Panc1 (cell line): ENCODE results near the gene PRKD2. TPM values are rescaled to one million over a fixed set of nuclear protein-coding genes. Genes with fewer than 3 reads are reported as not detected.
A peak's percentile ranks its signal among the peaks of the same experiment; 100 is the strongest.

Experiments
- ATAC-seq: fragments of 200-7000 bp; cut with Tn5 transposase; 2 replicates; pipeline ENCODE4 v1.9.1; 2020; ENCODE audit warnings: mild to moderate bottlenecking, moderate library complexity
- BruUV-seq: library from RNA; stranded (reverse); fragments of 400-500 nt; replicated peaks from 2 replicates; lab custom pipeline; 2021; lab: Mats Ljungman, UMichigan
- CTCF ChIA-PET: fragments of 300-600 bp; sonication (Branson Sonifier 250); formaldehyde crosslinking; loops from one replicate; lab custom pipeline; 2022; ENCODE audit warnings: antibody characterized with exemption; lab: Charles Lee
- POLR2A ChIA-PET: fragments of 300-600 bp; sonication (Branson Sonifier 250); formaldehyde crosslinking; loops from one replicate; lab custom pipeline; 2022; ENCODE audit warnings: antibody characterized with exemption; lab: Charles Lee
- DNase-seq: peaks from one replicate; pipeline ENCODE4 v3.0.0-alpha.2; 2010; ENCODE audit warnings: low read depth, low spot score
- H3K27ac ChIP-seq: 2 replicates; pipeline ENCODE4 v1.5.1; 2011; ENCODE audit warnings: mild to moderate bottlenecking, low read length, inconsistent platforms
- H3K27me3 ChIP-seq: fragments of 200-500 bp; sonication (Bioruptor generic); 2 replicates; pipeline ENCODE4 v1.6.0; 2014; ENCODE audit warnings: low read length, inconsistent platforms; ENCODE audit not compliant: control insufficient read depth, insufficient read depth
- H3K36me3 ChIP-seq: fragments of 200-500 bp; sonication (Bioruptor generic); 2 replicates; pipeline ENCODE4 v1.5.1; 2014; ENCODE audit warnings: inconsistent platforms, mild to moderate bottlenecking, low read length, moderate library complexity; ENCODE audit not compliant: control insufficient read depth, insufficient read depth
- H3K4me1 ChIP-seq: 2 replicates; pipeline ENCODE4 v1.5.1; 2011; ENCODE audit warnings: inconsistent platforms, mild to moderate bottlenecking, low read length, moderate library complexity; ENCODE audit not compliant: control insufficient read depth, insufficient read depth
- H3K4me3 ChIP-seq, 2 experiments: 2 replicates each; pipeline ENCODE4 v1.5.1; 2011 to 2012; ENCODE audit warnings: low read depth in 2 of 2, low read length in 2 of 2, mild to moderate bottlenecking in 2 of 2, inconsistent platforms in 1 of 2, moderate library complexity in 1 of 2
- H3K9me3 ChIP-seq: fragments of 200-500 bp; sonication (Bioruptor generic); 2 replicates; pipeline ENCODE4 v1.5.1; 2014; ENCODE audit warnings: low read depth, mild to moderate bottlenecking, inconsistent platforms, low read length, moderate library complexity; ENCODE audit not compliant: control insufficient read depth, insufficient read depth
- POLR2AphosphoS5 ChIP-seq: IDR thresholded peaks from 2 replicates; pipeline ENCODE4 v1.6.1; 2012; ENCODE audit warnings: mild to moderate bottlenecking, low read depth, low read length, moderate library complexity
- SIN3A ChIP-seq: IDR thresholded peaks from 2 replicates; pipeline ENCODE4 v1.6.1; 2012; ENCODE audit warnings: low read depth, mild to moderate bottlenecking, low read length, moderate library complexity, borderline replicate concordance; ENCODE audit not compliant: insufficient read depth
- TCF7L2 ChIP-seq: IDR thresholded peaks from 2 replicates; pipeline ENCODE4 v1.6.1; 2011; ENCODE audit warnings: mild to moderate bottlenecking, low read depth, low read length, inconsistent platforms
- in situ Hi-C: cut with HindIII; loops from 2 replicates; pipeline ENCODE4 v1.10.0; 2016; ENCODE audit warnings: low sequenced_read_pairs, low pct_unique_long_range_greater_than_20kb
- intact Hi-C: fragments of 100-400 bp; cut with micrococcal nuclease; formaldehyde crosslinking; loops from one replicate; pipeline ENCODE4 v1.10.0; 2022; ENCODE audit not compliant: unreplicated experiment
- total RNA-seq: library from RNA; stranded (reverse); gene quantifications from one replicate; pipeline ENCODE4 v1.2.1, GENCODE V29; 2021; ENCODE audit not compliant: unreplicated experiment
- TF ChIP-seq, protein P1 (sequence below): fragments of 450-650 bp; IDR thresholded peaks from 2 replicates; pipeline ENCODE4 v1.5.1; 2017; ENCODE audit warnings: mild to moderate bottlenecking
- TF ChIP-seq, protein P2 (sequence below), 2 experiments: IDR thresholded peaks; 2 replicates each; pipeline ENCODE4 v1.6.1; 2011 to 2012; ENCODE audit warnings: low read depth in 2 of 2, control low read depth in 1 of 2, low read length in 1 of 2, mild to moderate bottlenecking in 1 of 2, moderate library complexity in 1 of 2; ENCODE audit not compliant: insufficient read depth in 1 of 2

Gene PRKD2
- total RNA-seq, 1 experiment from 2014 or later, result 41.2 TPM

DNA sequence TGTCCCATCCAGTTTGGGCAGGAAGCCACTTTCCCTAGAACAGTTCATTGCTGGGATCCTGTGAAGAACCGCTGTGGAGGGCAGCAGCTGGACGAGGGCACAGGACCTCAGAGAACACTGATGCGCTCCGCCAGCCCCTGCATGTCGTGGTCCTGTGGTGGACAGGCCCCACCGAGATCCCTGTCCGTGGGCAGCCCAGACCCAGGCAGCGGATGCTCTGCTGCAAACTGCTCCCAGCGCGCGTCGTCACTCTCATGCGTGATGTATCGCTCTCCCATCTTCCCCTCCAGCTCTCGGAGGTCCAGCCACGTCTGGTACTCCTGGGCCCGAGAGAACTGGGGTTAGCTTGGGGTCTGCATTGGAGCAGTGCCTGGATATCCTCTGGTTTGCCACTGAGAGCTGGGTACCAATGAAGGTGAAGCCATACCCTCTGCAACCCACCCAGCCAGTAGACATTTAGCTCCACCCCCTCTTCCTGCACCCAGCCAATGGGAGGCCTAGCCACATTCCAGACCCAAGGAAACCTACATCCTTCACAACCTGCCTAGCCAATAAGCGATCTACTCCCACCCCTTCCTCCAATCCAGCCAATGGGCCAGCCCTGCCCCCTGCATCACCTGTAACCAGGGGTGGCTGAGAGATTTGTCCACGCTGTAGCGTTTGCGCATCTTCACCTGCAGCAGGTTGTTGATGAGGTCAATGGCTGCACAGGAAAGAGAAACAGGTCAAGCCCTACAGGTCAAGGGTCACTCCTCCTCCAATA, 42.3 kb downstream of the PRKD2 start:
- H3K27me3 ChIP-seq, result no peaks in the 10 kb centered on the region
- TF ChIP-seq SIN3A, result no peak
- no peak for TF ChIP-seq TCF7L2
- TF ChIP-seq POLR2AphosphoS5, result no peak
- intact Hi-C loops, result no loop called here
- peak; percentile 78 for ATAC-seq
- DNase-seq, result no peak
- H3K4me3 ChIP-seq, result no peak overlapping the region
- in situ Hi-C loops, result no loop called here
- ChIA-PET CTCF (interaction anchor here (0.6 kb wide), 1 partner anchor 12 kb away, joined by 3 read pairs; no protein-coding TSS in a partner anchor), POLR2A (no interaction called here)
- H3K9me3 ChIP-seq, result no peaks in the 10 kb centered on the region
- no peaks in the 10 kb centered on the region for H3K36me3 ChIP-seq
- TSS peak; percentile 79 for BruUV-seq
- no peak overlapping the region for H3K27ac ChIP-seq
- no peaks in the 10 kb centered on the region for H3K4me1 ChIP-seq

DNA sequence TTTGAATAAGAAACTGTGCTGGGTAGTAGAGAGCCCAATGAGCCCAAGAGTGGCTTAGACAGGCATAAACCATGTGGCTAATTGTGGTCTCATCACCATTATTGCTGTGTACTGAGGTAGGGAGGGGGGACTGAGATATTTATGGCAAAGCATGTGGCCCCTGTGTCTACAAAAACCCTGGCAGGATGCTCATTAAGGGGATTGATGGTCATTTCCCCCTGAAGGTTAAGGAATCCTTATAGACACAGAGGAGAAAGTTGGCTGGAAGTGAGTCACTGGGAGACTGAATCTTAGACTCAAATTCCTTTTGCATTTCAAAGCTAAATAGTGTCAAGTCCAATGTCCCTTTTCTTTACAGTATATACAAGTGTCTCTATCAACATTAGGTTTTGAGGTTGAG, 46.1 kb downstream of the PRKD2 start:
- no peaks in the 10 kb centered on the region for H3K36me3 ChIP-seq
- no peak overlapping the region for H3K27ac ChIP-seq
- no peak for DNase-seq
- intact Hi-C loops, result no loop called here
- CTCF ChIA-PET, result no interaction called here
- no peak for ATAC-seq
- TF ChIP-seq SIN3A (no peak), TCF7L2 (no peak), POLR2AphosphoS5 (no peak)
- TF ChIP-seq, protein P1, sequence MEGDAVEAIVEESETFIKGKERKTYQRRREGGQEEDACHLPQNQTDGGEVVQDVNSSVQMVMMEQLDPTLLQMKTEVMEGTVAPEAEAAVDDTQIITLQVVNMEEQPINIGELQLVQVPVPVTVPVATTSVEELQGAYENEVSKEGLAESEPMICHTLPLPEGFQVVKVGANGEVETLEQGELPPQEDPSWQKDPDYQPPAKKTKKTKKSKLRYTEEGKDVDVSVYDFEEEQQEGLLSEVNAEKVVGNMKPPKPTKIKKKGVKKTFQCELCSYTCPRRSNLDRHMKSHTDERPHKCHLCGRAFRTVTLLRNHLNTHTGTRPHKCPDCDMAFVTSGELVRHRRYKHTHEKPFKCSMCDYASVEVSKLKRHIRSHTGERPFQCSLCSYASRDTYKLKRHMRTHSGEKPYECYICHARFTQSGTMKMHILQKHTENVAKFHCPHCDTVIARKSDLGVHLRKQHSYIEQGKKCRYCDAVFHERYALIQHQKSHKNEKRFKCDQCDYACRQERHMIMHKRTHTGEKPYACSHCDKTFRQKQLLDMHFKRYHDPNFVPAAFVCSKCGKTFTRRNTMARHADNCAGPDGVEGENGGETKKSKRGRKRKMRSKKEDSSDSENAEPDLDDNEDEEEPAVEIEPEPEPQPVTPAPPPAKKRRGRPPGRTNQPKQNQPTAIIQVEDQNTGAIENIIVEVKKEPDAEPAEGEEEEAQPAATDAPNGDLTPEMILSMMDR, result no peak
- TF ChIP-seq, protein P2, sequence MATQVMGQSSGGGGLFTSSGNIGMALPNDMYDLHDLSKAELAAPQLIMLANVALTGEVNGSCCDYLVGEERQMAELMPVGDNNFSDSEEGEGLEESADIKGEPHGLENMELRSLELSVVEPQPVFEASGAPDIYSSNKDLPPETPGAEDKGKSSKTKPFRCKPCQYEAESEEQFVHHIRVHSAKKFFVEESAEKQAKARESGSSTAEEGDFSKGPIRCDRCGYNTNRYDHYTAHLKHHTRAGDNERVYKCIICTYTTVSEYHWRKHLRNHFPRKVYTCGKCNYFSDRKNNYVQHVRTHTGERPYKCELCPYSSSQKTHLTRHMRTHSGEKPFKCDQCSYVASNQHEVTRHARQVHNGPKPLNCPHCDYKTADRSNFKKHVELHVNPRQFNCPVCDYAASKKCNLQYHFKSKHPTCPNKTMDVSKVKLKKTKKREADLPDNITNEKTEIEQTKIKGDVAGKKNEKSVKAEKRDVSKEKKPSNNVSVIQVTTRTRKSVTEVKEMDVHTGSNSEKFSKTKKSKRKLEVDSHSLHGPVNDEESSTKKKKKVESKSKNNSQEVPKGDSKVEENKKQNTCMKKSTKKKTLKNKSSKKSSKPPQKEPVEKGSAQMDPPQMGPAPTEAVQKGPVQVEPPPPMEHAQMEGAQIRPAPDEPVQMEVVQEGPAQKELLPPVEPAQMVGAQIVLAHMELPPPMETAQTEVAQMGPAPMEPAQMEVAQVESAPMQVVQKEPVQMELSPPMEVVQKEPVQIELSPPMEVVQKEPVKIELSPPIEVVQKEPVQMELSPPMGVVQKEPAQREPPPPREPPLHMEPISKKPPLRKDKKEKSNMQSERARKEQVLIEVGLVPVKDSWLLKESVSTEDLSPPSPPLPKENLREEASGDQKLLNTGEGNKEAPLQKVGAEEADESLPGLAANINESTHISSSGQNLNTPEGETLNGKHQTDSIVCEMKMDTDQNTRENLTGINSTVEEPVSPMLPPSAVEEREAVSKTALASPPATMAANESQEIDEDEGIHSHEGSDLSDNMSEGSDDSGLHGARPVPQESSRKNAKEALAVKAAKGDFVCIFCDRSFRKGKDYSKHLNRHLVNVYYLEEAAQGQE (IDR thresholded peaks at IDR 0.05; ENCODE audit: insufficient read depth in 1 of 2, low read depth in 2 of 2, low read length in 1 of 2), result no peak
- in situ Hi-C loops, result no loop called here
- no peaks in the 10 kb centered on the region for H3K9me3 ChIP-seq
- BruUV-seq, result no TSS peak
- POLR2A ChIA-PET, result no interaction called here
- H3K4me1 ChIP-seq, result no peaks in the 10 kb centered on the region
- H3K4me3 ChIP-seq, result no peak overlapping the region
- H3K27me3 ChIP-seq, result no peaks in the 10 kb centered on the region

DNA sequence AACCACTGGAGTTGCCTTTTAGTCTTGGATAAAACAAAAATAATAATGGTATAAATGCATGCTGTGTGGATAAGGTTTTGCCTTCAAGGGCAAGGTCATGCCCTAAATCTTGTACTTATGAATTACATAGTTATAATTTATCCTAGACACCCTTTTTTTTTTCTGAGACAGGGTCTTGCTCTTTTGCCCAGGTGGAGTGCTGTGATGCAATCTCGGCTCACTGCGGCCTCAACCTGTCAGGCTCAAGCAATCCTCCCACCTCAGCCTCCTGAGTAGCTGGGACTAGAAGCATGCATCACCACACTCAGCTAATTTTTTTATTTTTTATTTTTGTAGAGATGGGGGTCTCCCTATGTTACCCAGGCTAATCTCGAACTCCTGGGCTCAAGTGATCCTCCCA, 48.3 kb downstream of the PRKD2 start:
- Histone ChIP-seq H3K27me3 (no peaks in the 10 kb centered on the region), H3K27ac (no peak overlapping the region), H3K36me3 (no peaks in the 10 kb centered on the region), H3K4me1 (no peaks in the 10 kb centered on the region), H3K9me3 (no peaks in the 10 kb centered on the region), H3K4me3 (no peak overlapping the region)
- TF ChIP-seq TCF7L2, result no peak
- TF ChIP-seq POLR2AphosphoS5, result no peak
- TF ChIP-seq, protein P2 (IDR thresholded peaks at IDR 0.05; ENCODE audit: insufficient read depth in 1 of 2, low read depth in 2 of 2, low read length in 1 of 2), result no peak
- TF ChIP-seq, protein P1, result no peak
- TF ChIP-seq SIN3A, result no peak
- BruUV-seq, result no TSS peak
- ChIA-PET CTCF (no interaction called here), POLR2A (no interaction called here)
- intact Hi-C loops, result no loop called here
- no peak for DNase-seq
- in situ Hi-C loops, result no loop called here
- no peak for ATAC-seq
